GM12878 (cell line): Measurements from ENCODE around the gene MED25. TPM values are rescaled to one million over a fixed set of nuclear protein-coding genes. Genes with fewer than 3 reads are reported as not detected.

Experiments
- ATAC-seq: fragments of 200-7000 bp; cut with Tn5 transposase; 3 replicates; pipeline ENCODE4 v1.9.1; 2020; ENCODE audit warnings: mild to moderate bottlenecking, moderate library complexity
- BruUV-seq: library from RNA; stranded (reverse); fragments of 400-500 nt; replicated peaks from 2 replicates; lab custom pipeline; 2021; lab: Mats Ljungman, UMichigan
- CTCF ChIA-PET: fragments of 300-600 bp; sonication (Branson Sonifier 250); formaldehyde crosslinking; extraction: SDS; loops from one replicate; lab custom pipeline; 2021; ENCODE audit warnings: inconsistent platforms; lab: Yijun Ruan, JAX
- POLR2A ChIA-PET: fragments of 350-600 bp; formaldehyde crosslinking; extraction: SDS; loops from one replicate; lab custom pipeline; 2021; ENCODE audit warnings: inconsistent platforms; lab: Charles Lee
- RAD21 ChIA-PET: fragments of 300-600 bp; sonication (Branson Sonifier 250); formaldehyde crosslinking; loops from one replicate; lab custom pipeline; 2023; ENCODE audit warnings: antibody characterized with exemption; ENCODE audit not compliant: unreplicated experiment; lab: Charles Lee
- SMC1A ChIA-PET: fragments of 300-600 bp; sonication (Branson Sonifier 250); formaldehyde crosslinking; loops from one replicate; lab custom pipeline; 2023; ENCODE audit not compliant: unreplicated experiment, uncharacterized antibody; lab: Charles Lee
- DNase-seq: peaks from one replicate; pipeline ENCODE4 v3.0.0-alpha.2; 2011; ENCODE audit warnings: low read depth, low spot score
- FAIRE-seq: peaks from 3 replicates; lab custom pipeline; 2011; peaks lifted over from hg19 to GRCh38; lab: Jason Lieb, UNC
- H2AFZ ChIP-seq: 2 replicates; pipeline ENCODE4 v1.6.0; 2011; ENCODE audit warnings: low read depth, low read length, control low read depth; ENCODE audit not compliant: control insufficient read depth
- H3K27ac ChIP-seq: 2 replicates; pipeline ENCODE4 v1.5.1; 2011; ENCODE audit warnings: control low read depth; ENCODE audit not compliant: control insufficient read depth, insufficient read depth
- H3K27me3 ChIP-seq, 2 experiments: replicated peaks in 1 of 2; 2 replicates each; pipeline versions ENCODE4 v1.6.0 to v1.6.1; 2011; ENCODE audit warnings: low read length in 1 of 2; ENCODE audit not compliant: control insufficient read depth in 2 of 2, insufficient read depth in 2 of 2
- H3K36me3 ChIP-seq, 2 experiments: 2 replicates each; pipeline ENCODE4 v1.5.1; 2011; ENCODE audit warnings: low read length in 1 of 2; ENCODE audit not compliant: control insufficient read depth in 2 of 2, insufficient read depth in 2 of 2
- H3K4me1 ChIP-seq: 2 replicates; pipeline ENCODE4 v1.6.1; 2011; ENCODE audit warnings: mild to moderate bottlenecking, low read length, moderate library complexity, mixed read lengths; ENCODE audit not compliant: control insufficient read depth, insufficient read depth
- H3K4me2 ChIP-seq: 2 replicates; pipeline ENCODE4 v1.6.0; 2011; ENCODE audit warnings: control low read depth; ENCODE audit not compliant: control insufficient read depth, insufficient read depth
- H3K4me3 ChIP-seq: fragments of 200-600 bp; sonication (generic); 2 replicates; pipeline ENCODE4 v1.5.1; 2016
- H3K79me2 ChIP-seq: 2 replicates; pipeline ENCODE4 v1.6.0; 2011; ENCODE audit warnings: low read length; ENCODE audit not compliant: control insufficient read depth, insufficient read depth
- H3K9ac ChIP-seq: 2 replicates; pipeline ENCODE4 v1.8.0; 2011; ENCODE audit warnings: low read length, control low read depth, mixed read lengths; ENCODE audit not compliant: control insufficient read depth, insufficient read depth
- H3K9me3 ChIP-seq: replicated peaks from 3 replicates; pipeline ENCODE4 v1.5.1; 2011; ENCODE audit warnings: mild to moderate bottlenecking, low read length; ENCODE audit not compliant: control insufficient read depth, insufficient read depth
- H4K20me1 ChIP-seq: 2 replicates; pipeline ENCODE4 v1.6.0; 2011; ENCODE audit not compliant: control insufficient read depth, insufficient read depth
- ATF7 ChIP-seq: fragments of 450-650 bp; IDR thresholded peaks from 2 replicates; pipeline ENCODE4 v1.6.1; 2016; ENCODE audit warnings: low read depth, mild to moderate bottlenecking
- CUX1 ChIP-seq: IDR thresholded peaks from 2 replicates; pipeline ENCODE4 v1.6.1; 2012; ENCODE audit warnings: improper control_type of control experiment, low read depth, low read length; ENCODE audit not compliant: insufficient replicate concordance
- DPF2 ChIP-seq: fragments of 450-650 bp; IDR thresholded peaks from 2 replicates; pipeline ENCODE4 v1.6.1; 2017; ENCODE audit warnings: mild to moderate bottlenecking
- FOXM1 ChIP-seq: IDR thresholded peaks from 2 replicates; pipeline ENCODE4 v1.6.1; 2012; ENCODE audit warnings: low read depth, mild to moderate bottlenecking, inconsistent platforms, low read length, moderate library complexity
- KAT2A ChIP-seq: conservative IDR thresholded peaks from 2 replicates; pipeline ENCODE4 v1.6.1; 2011; ENCODE audit warnings: low read depth, low read length; ENCODE audit not compliant: control insufficient read depth
- MEF2B ChIP-seq: fragments of 450-650 bp; IDR thresholded peaks from 2 replicates; pipeline ENCODE4 v1.6.1; 2018; ENCODE audit warnings: mild to moderate bottlenecking, moderate library complexity; ENCODE audit not compliant: partially characterized antibody, poor library complexity, severe bottlenecking
- NRF1 ChIP-seq: conservative IDR thresholded peaks from 2 replicates; pipeline ENCODE4 v1.6.1; 2011; ENCODE audit warnings: mild to moderate bottlenecking, low read depth, low read length, improper control_type of control experiment
- SPI1 ChIP-seq: IDR thresholded peaks from 2 replicates; pipeline ENCODE4 v1.6.1; 2011; ENCODE audit warnings: low read depth, mild to moderate bottlenecking, low read length, moderate library complexity, borderline replicate concordance; ENCODE audit not compliant: insufficient read depth
- USF2 ChIP-seq: IDR thresholded peaks from 2 replicates; pipeline ENCODE4 v1.6.1; 2011; ENCODE audit warnings: low read depth, low read length, improper control_type of control experiment, borderline replicate concordance
- WGBS: methylation state at CpG from one replicate; pipeline ENCODE4 v1.1.6; 2016; ENCODE audit warnings: low lambda C conversion rate; ENCODE audit not compliant: insufficient replicate concordance, insufficient coverage; ENCODE audit errors: missing lambda C conversion rate; 5-methylcytosine and 5-hydroxymethylcytosine counted together
- in situ Hi-C: fragments of 300-500 bp; cut with MboI; formaldehyde crosslinking; loops from 9 replicates; pipeline ENCODE4 v1.14.3; 2018; ENCODE audit warnings: mixed read lengths
- intact Hi-C: fragments of 100-400 bp; cut with micrococcal nuclease; formaldehyde crosslinking; loops from one replicate; pipeline ENCODE4 v1.14.2; 2022; ENCODE audit not compliant: unreplicated experiment
- polyA plus RNA-seq, 11 experiments: library from polyadenylated mRNA; depleted of rRNA in 4 of 11; unstranded in 6 of 11; stranded (reverse) in 5 of 11; fragments of >200 nt; fragmentation: Nextera tagmentation in 4 of 11; fragmentation: Illumina TruSeq in 1 of 11; extraction: Ambion mirVana in 4 of 11; extraction: Trizol in 1 of 11; gene quantifications; 1 replicate in 1 of 11; 2 replicates in 10 of 11; pipeline versions ENCODE4 v1.2.1 to v1.2.3, GENCODE V29; 2011 to 2016; ENCODE audit warnings: inconsistent platforms in 2 of 11, missing spikeins in 2 of 11, low read depth in 1 of 11
- total RNA-seq, 4 experiments: library from RNA; depleted of rRNA in 3 of 4; stranded (reverse); fragments of >200 nt in 3 of 4; fragmentation: Illumina TruSeq in 1 of 4; extraction: Trizol in 1 of 4; gene quantifications; 2 replicates each; pipeline versions ENCODE4 v1.2.1 to v1.2.3, GENCODE V29; 2013 to 2021

The MED25 gene
- total and polyA plus RNA-seq, 10 of the 15 experiments (the other 5 are each of a cell fraction or from before 2014, with no cell fraction given) = 3.5 to 53.9 (median 17.1) TPM

- no peaks in the 10 kb centered on the region for H3K79me2 ChIP-seq
- no TSS peak for BruUV-seq
- H3K9ac ChIP-seq = no peak overlapping the region
- FAIRE-seq (no peak), DNase-seq (no peak), ATAC-seq (no peak)
- peak overlapping the region; percentile 67; the same call in 1 of the 2 replicates for H2AFZ ChIP-seq
- ChIA-PET RAD21 (interaction anchor here (1.3 to 1.4 kb wide), 3 partner anchors 39 to 92 kb away, joined by 3 to 4 read pairs (median 3); no protein-coding TSS in a partner anchor), SMC1A (interaction anchor here (0.8 to 2.0 kb wide), 2 partner anchors 41 to 96 kb away, joined by 3 to 4 read pairs; partner anchors contain the start of gene PTOV1), CTCF (interaction anchor here (0.7 to 1.8 kb wide), 4 partner anchors 26 to 129 kb away, joined by 3 to 5 read pairs (median 4); no protein-coding TSS in a partner anchor), POLR2A (interaction anchor here (0.6 to 1.4 kb wide), 4 partner anchors 43 to 146 kb away, joined by 3 to 5 read pairs (median 4); partner anchors contain the start of gene AP2A1)
- H3K36me3 ChIP-seq = peaks cover 0 to 1% of the 10 kb centered on the region in 2 experiments; a peak in 3 of 4 replicates
- TF ChIP-seq NRF1 (no peak), ATF7 (no peak), FOXM1 (no peak), SPI1 (no peak), KAT2A (no peak), DPF2 (no peak), USF2 (no peak), CUX1 (no peak), MEF2B (no peak)
- H3K9me3 ChIP-seq = no peaks in the 10 kb centered on the region
- H4K20me1 ChIP-seq = no peaks in the 10 kb centered on the region
- H3K27me3 ChIP-seq = no peaks in the 10 kb centered on the region
- H3K4me2 ChIP-seq = peak overlapping the region; percentile 87; the same call in 1 of the 2 replicates
- peaks cover 7% of the 10 kb centered on the region; the same call in 1 of the 2 replicates for H3K4me1 ChIP-seq
- no peak overlapping the region for H3K4me3 ChIP-seq
- H3K27ac ChIP-seq = no peak overlapping the region
- intact Hi-C loops = loop anchor here (5.0 kb wide), 1 partner anchor 43 kb away; the partner anchor contains the start of gene AP2A1
- in situ Hi-C loops = no loop called here
- 88% methylated on average over 5 of the region's 5 CpGs for WGBS
These were observed 8.1 kb upstream of the MED25 start for GRCh38 chr19:49809941-49810389.
